ENCODE data around the gene GLCCI1. TPM values are rescaled to one million over a fixed set of nuclear protein-coding genes. Genes with fewer than 3 reads are reported as not detected.

The GLCCI1 gene
- total RNA-seq, 1 experiment from 2014 or later: 12.9 TPM

GRCh38 chr7:8109196-8110022, 140.8 kb downstream of the GLCCI1 start:
- no TSS peak for BruUV-seq (replicated peaks)
- no peaks in the 10 kb centered on the region for H3K27me3 Mint-ChIP-seq (ENCODE audit: unreplicated experiment)
- H3K36me3 Mint-ChIP-seq (ENCODE audit: insufficient read depth, unreplicated experiment): peaks cover 4% of the 10 kb centered on the region
- no peaks in the 10 kb centered on the region for H3K4me1 Mint-ChIP-seq (ENCODE audit: low read depth, unreplicated experiment)
- no peak overlapping the region for H3K27ac Mint-ChIP-seq (ENCODE audit: unreplicated experiment)
- CTCF ChIA-PET: interaction anchor here (0.6 kb wide), 1 partner anchor 1550 kb away, joined by 3 read pairs; no protein-coding TSS in a partner anchor
- intact Hi-C loops (cut with micrococcal nuclease; ENCODE audit: unreplicated experiment): no loop called here
- no peak for DNase-seq
- no peaks in the 10 kb centered on the region for H3K9me3 Mint-ChIP-seq (ENCODE audit: low read depth, unreplicated experiment)
- H3K4me3 Mint-ChIP-seq (ENCODE audit: low read depth, unreplicated experiment): no peak overlapping the region
- TF ChIP-seq CTCF (IDR thresholded peaks at IDR 0.05; ENCODE audit: unreplicated experiment): no peak

GRCh38 chr7:8111282-8111960, 142.8 kb downstream of the GLCCI1 start:
- H3K27ac Mint-ChIP-seq (ENCODE audit: unreplicated experiment): no peak overlapping the region
- no peak for DNase-seq
- no peaks in the 10 kb centered on the region for H3K4me1 Mint-ChIP-seq (ENCODE audit: low read depth, unreplicated experiment)
- intact Hi-C loops (cut with micrococcal nuclease; ENCODE audit: unreplicated experiment): no loop called here
- H3K27me3 Mint-ChIP-seq (ENCODE audit: unreplicated experiment): no peaks in the 10 kb centered on the region
- BruUV-seq (replicated peaks): no TSS peak
- no peaks in the 10 kb centered on the region for H3K9me3 Mint-ChIP-seq (ENCODE audit: low read depth, unreplicated experiment)
- H3K36me3 Mint-ChIP-seq (ENCODE audit: insufficient read depth, unreplicated experiment): peaks cover 4% of the 10 kb centered on the region
- CTCF ChIA-PET: no interaction called here
- no peak for TF ChIP-seq CTCF (IDR thresholded peaks at IDR 0.05; ENCODE audit: unreplicated experiment)
- no peak overlapping the region for H3K4me3 Mint-ChIP-seq (ENCODE audit: low read depth, unreplicated experiment)

GRCh38 chr7:8112685-8113084, 144.1 kb downstream of the GLCCI1 start:
- no peak for DNase-seq
- BruUV-seq (replicated peaks): no TSS peak
- Mint-ChIP-seq H3K4me3 (ENCODE audit: low read depth, unreplicated experiment) (no peak overlapping the region), H3K4me1 (ENCODE audit: low read depth, unreplicated experiment) (no peaks in the 10 kb centered on the region), H3K27me3 (ENCODE audit: unreplicated experiment) (no peaks in the 10 kb centered on the region), H3K9me3 (ENCODE audit: low read depth, unreplicated experiment) (no peaks in the 10 kb centered on the region), H3K36me3 (ENCODE audit: insufficient read depth, unreplicated experiment) (peaks cover 4% of the 10 kb centered on the region), H3K27ac (ENCODE audit: unreplicated experiment) (no peak overlapping the region)
- no peak for TF ChIP-seq CTCF (IDR thresholded peaks at IDR 0.05; ENCODE audit: unreplicated experiment)
- CTCF ChIA-PET: no interaction called here
- intact Hi-C loops (cut with micrococcal nuclease; ENCODE audit: unreplicated experiment): no loop called here

GRCh38 chr7:8113184-8113583, 144.6 kb downstream of the GLCCI1 start:
- Mint-ChIP-seq H3K36me3 (ENCODE audit: insufficient read depth, unreplicated experiment) (peaks cover 4% of the 10 kb centered on the region), H3K27me3 (ENCODE audit: unreplicated experiment) (no peaks in the 10 kb centered on the region), H3K4me3 (ENCODE audit: low read depth, unreplicated experiment) (no peak overlapping the region), H3K27ac (ENCODE audit: unreplicated experiment) (no peak overlapping the region), H3K4me1 (ENCODE audit: low read depth, unreplicated experiment) (no peaks in the 10 kb centered on the region), H3K9me3 (ENCODE audit: low read depth, unreplicated experiment) (no peaks in the 10 kb centered on the region)
- CTCF ChIA-PET: interaction anchor here (0.7 kb wide), 1 partner anchor 425 kb away, joined by 3 read pairs; no protein-coding TSS in a partner anchor
- BruUV-seq (replicated peaks): no TSS peak
- intact Hi-C loops (cut with micrococcal nuclease; ENCODE audit: unreplicated experiment): no loop called here
- no peak for DNase-seq
- no peak for TF ChIP-seq CTCF (IDR thresholded peaks at IDR 0.05; ENCODE audit: unreplicated experiment)

Data from Calu3 (cell line).